Endodermal cell (in vitro differentiated cells): ENCODE measurements around the gene CCDC92. TPM values are rescaled to one million over a fixed set of nuclear protein-coding genes. Genes with fewer than 3 reads are reported as not detected.

Source experiments
- DNase-seq: peaks from one replicate; pipeline ENCODE4 v3.0.0-alpha.2; 2017
- H3K27ac ChIP-seq: 2 replicates; pipeline ENCODE4 v1.5.1; 2013; ENCODE audit warnings: mild to moderate bottlenecking, low read depth, low read length, moderate library complexity
- H3K27me3 ChIP-seq: 2 replicates; pipeline ENCODE4 v1.6.1; 2013; ENCODE audit warnings: mild to moderate bottlenecking, low read length, moderate library complexity; ENCODE audit not compliant: insufficient read depth, control insufficient read depth, poor library complexity, severe bottlenecking
- H3K36me3 ChIP-seq: 2 replicates; pipeline ENCODE4 v1.7.0; 2013; ENCODE audit warnings: mild to moderate bottlenecking, low read length, moderate library complexity; ENCODE audit not compliant: control insufficient read depth, insufficient read depth
- H3K4me1 ChIP-seq: one replicate; pipeline ENCODE4 v1.7.0; 2013; ENCODE audit warnings: low read length; ENCODE audit not compliant: control insufficient read depth, insufficient read depth
- H3K4me3 ChIP-seq: 2 replicates; pipeline ENCODE4 v1.5.1; 2013; ENCODE audit warnings: mild to moderate bottlenecking, low read length, moderate library complexity
- H3K9ac ChIP-seq: 2 replicates; pipeline ENCODE4 v1.6.1; 2013; ENCODE audit warnings: mild to moderate bottlenecking, low read length, moderate library complexity; ENCODE audit not compliant: poor library complexity, severe bottlenecking; ENCODE audit errors: extremely low read depth
- H3K9me3 ChIP-seq: 2 replicates; pipeline ENCODE4 v1.6.1; 2013; ENCODE audit warnings: mild to moderate bottlenecking, low read length, moderate library complexity; ENCODE audit not compliant: control insufficient read depth
- H3K27ac Mint-ChIP-seq: 2 replicates; pipeline ENCODE4 v1.8.0; 2020; ENCODE audit warnings: mixed read lengths
- H3K27me3 Mint-ChIP-seq: 2 replicates; pipeline ENCODE4 v1.8.0; 2021; ENCODE audit warnings: mild to moderate bottlenecking, mixed read lengths; ENCODE audit not compliant: insufficient read depth
- H3K36me3 Mint-ChIP-seq: 2 replicates; pipeline ENCODE4 v1.8.0; 2020; ENCODE audit warnings: low read depth, mixed read lengths
- H3K4me1 Mint-ChIP-seq: 2 replicates; pipeline ENCODE4 v1.8.0; 2020; ENCODE audit warnings: mixed read lengths
- H3K4me3 Mint-ChIP-seq: 2 replicates; pipeline ENCODE4 v1.8.0; 2020; ENCODE audit warnings: mild to moderate bottlenecking, moderate library complexity, mixed read lengths
- H3K9me3 Mint-ChIP-seq: 2 replicates; pipeline ENCODE4 v1.8.0; 2020; ENCODE audit warnings: mild to moderate bottlenecking, mixed read lengths
- CTCF ChIP-seq: fragments of 200-600 bp; sonication (generic); conservative IDR thresholded peaks from 2 replicates; pipeline ENCODE4 v1.5.0; 2021; ENCODE audit warnings: antibody characterized with exemption, mild to moderate bottlenecking
- whole genome bisulfite sequencing, 2 experiments: methylation state at CpG; one replicate each; pipeline versions ENCODE4 v1.1.5 to v1.1.7; 2013; ENCODE audit warnings: missing lambda C conversion rate in 2 of 2, mixed read lengths in 1 of 2; ENCODE audit not compliant: insufficient coverage in 1 of 2, insufficient read length in 1 of 2; 5-methylcytosine and 5-hydroxymethylcytosine counted together
- total RNA-seq, 2 donors: library from RNA; stranded (reverse); fragmentation: NEBNext Ultra II Directional in 1 of 2; extraction: Animal tissue kit (Norgen Biotek cat#: 25700) in 1 of 2; gene quantifications; 2 replicates in 1 of 2; 3 replicates in 1 of 2; pipeline ENCODE4 v1.2.1, GENCODE V29; 2021

CCDC92 gene
- total RNA-seq, 2 donors from 2014 or later = 37.9 to 45.1 TPM

- no peaks in the 10 kb centered on the region for H3K9me3 ChIP-seq
- Mint-ChIP-seq H3K4me3 (no peak overlapping the region), H3K27me3 (peaks cover 89% of the 10 kb centered on the region), H3K4me1 (peaks cover 16% of the 10 kb centered on the region), H3K36me3 (peaks cover 39% of the 10 kb centered on the region), H3K27ac (no peak overlapping the region), H3K9me3 (no peaks in the 10 kb centered on the region)
- no peak for DNase-seq
- H3K4me3 ChIP-seq = no peak overlapping the region
- H3K27ac ChIP-seq = no peak overlapping the region
- H3K4me1 ChIP-seq = no peaks in the 10 kb centered on the region
- TF ChIP-seq CTCF = no peak
- H3K9ac ChIP-seq = no peak overlapping the region
- WGBS, 2 experiments = 82 to 85% methylated on average over 7 to 8 of the region's 8 CpGs
- H3K27me3 ChIP-seq = peaks cover 45% of the 10 kb centered on the region
- peaks cover 27% of the 10 kb centered on the region for H3K36me3 ChIP-seq
Observed at GRCh38 chr12:123967121-123967586, 5.5 kb downstream of the CCDC92 start.

GRCh38 chr12:123966596-123966995, 6.0 kb downstream of the CCDC92 start:
- no peak for TF ChIP-seq CTCF
- no peaks in the 10 kb centered on the region for H3K9me3 ChIP-seq
- 82 to 89% methylated on average over 2 to 3 of the region's 3 CpGs for WGBS, 2 experiments
- H3K4me1 ChIP-seq = no peaks in the 10 kb centered on the region
- H3K4me3 ChIP-seq = no peak overlapping the region
- peaks cover 27% of the 10 kb centered on the region for H3K36me3 ChIP-seq
- Mint-ChIP-seq H3K4me3 (no peak overlapping the region), H3K4me1 (peaks cover 18% of the 10 kb centered on the region), H3K27ac (no peak overlapping the region), H3K27me3 (peaks cover 93% of the 10 kb centered on the region), H3K36me3 (peaks cover 39% of the 10 kb centered on the region), H3K9me3 (no peaks in the 10 kb centered on the region)
- peaks cover 45% of the 10 kb centered on the region for H3K27me3 ChIP-seq
- H3K27ac ChIP-seq = no peak overlapping the region
- no peak overlapping the region for H3K9ac ChIP-seq
- DNase-seq = no peak

GRCh38 chr12:123965382-123965781, 7.2 kb downstream of the CCDC92 start:
- Mint-ChIP-seq H3K4me1 (peaks cover 12% of the 10 kb centered on the region), H3K27ac (no peak overlapping the region), H3K4me3 (no peak overlapping the region), H3K27me3 (peaks cover 93% of the 10 kb centered on the region), H3K9me3 (no peaks in the 10 kb centered on the region), H3K36me3 (peaks cover 37% of the 10 kb centered on the region)
- Histone ChIP-seq H3K9ac (no peak overlapping the region), H3K27me3 (peaks cover 37% of the 10 kb centered on the region), H3K9me3 (no peaks in the 10 kb centered on the region), H3K27ac (no peak overlapping the region), H3K36me3 (peaks cover 27% of the 10 kb centered on the region), H3K4me3 (no peak overlapping the region), H3K4me1 (no peaks in the 10 kb centered on the region)
- DNase-seq = no peak
- WGBS, 2 experiments = 71 to 73% methylated on average over 4 to 5 of the region's 5 CpGs
- no peak for TF ChIP-seq CTCF
